Liver (tissue), 9 donors: Measurements from ENCODE around the gene FCN3. TPM values are rescaled to one million over a fixed set of nuclear protein-coding genes. Genes with fewer than 3 reads are reported as not detected.
"Not testable (repeated sequence)": the region's sequence is repeated elsewhere in the genome, so short reads cannot be mapped to it uniquely, and the experiment has no call there.

Source experiments
- DNase-seq: peaks from one replicate; pipeline ENCODE4 v3.0.0-alpha.2; 2017; ENCODE audit warnings: low spot score
- H3K27ac ChIP-seq, 2 donors: one replicate each; pipeline ENCODE4 v1.7.0; 2013; ENCODE audit warnings: inconsistent platforms in 2 of 2, low read length in 2 of 2, control low read depth in 1 of 2, low read depth in 1 of 2, mild to moderate bottlenecking in 1 of 2
- H3K27me3 ChIP-seq, 4 donors: one replicate each; pipeline versions ENCODE4 v1.6.1 to v1.7.0; 2013; ENCODE audit warnings: low read length in 3 of 4, inconsistent platforms in 1 of 4, mild to moderate bottlenecking in 1 of 4, moderate library complexity in 1 of 4; ENCODE audit not compliant: control insufficient read depth in 4 of 4, insufficient read depth in 4 of 4
- H3K36me3 ChIP-seq, 4 donors: one replicate each; pipeline versions ENCODE4 v1.6.1 to v1.7.0; 2013; ENCODE audit warnings: low read length in 3 of 4, mild to moderate bottlenecking in 3 of 4, low read depth in 1 of 4, moderate library complexity in 1 of 4; ENCODE audit not compliant: control insufficient read depth in 4 of 4, insufficient read depth in 3 of 4
- H3K4me1 ChIP-seq, 4 donors: one replicate each; pipeline versions ENCODE4 v1.6.1 to v1.7.0; 2013; ENCODE audit warnings: low read length in 3 of 4, mild to moderate bottlenecking in 3 of 4, moderate library complexity in 1 of 4; ENCODE audit not compliant: control insufficient read depth in 4 of 4, insufficient read depth in 4 of 4
- H3K4me3 ChIP-seq, 3 donors: one replicate each; pipeline versions ENCODE4 v1.6.1 to v1.7.0; 2013; ENCODE audit warnings: low read length in 3 of 3, control low read depth in 1 of 3, low read depth in 1 of 3, mild to moderate bottlenecking in 1 of 3
- H3K9ac ChIP-seq, 2 donors: one replicate each; pipeline ENCODE4 v1.7.0; 2013; ENCODE audit warnings: low read length in 2 of 2, mild to moderate bottlenecking in 2 of 2, moderate library complexity in 2 of 2, control low read depth in 1 of 2, low read depth in 1 of 2
- H3K9me3 ChIP-seq, 4 donors: one replicate each; pipeline versions ENCODE4 v1.6.1 to v1.7.0; 2013; ENCODE audit warnings: low read length in 3 of 4; ENCODE audit not compliant: control insufficient read depth in 4 of 4
- EGR1 ChIP-seq, 2 donors: IDR thresholded peaks; 2 replicates each; pipeline ENCODE4 v1.6.1; 2016 to 2018; ENCODE audit warnings: antibody characterized with exemption in 2 of 2, low read depth in 2 of 2
- FOXA1 ChIP-seq: IDR thresholded peaks from 2 replicates; pipeline ENCODE4 v1.6.1; 2016; ENCODE audit warnings: antibody characterized with exemption
- FOXA2 ChIP-seq: IDR thresholded peaks from 2 replicates; pipeline ENCODE4 v1.6.1; 2016; ENCODE audit warnings: antibody characterized with exemption
- GABPA ChIP-seq, 2 donors: IDR thresholded peaks in 1 of 2; conservative IDR thresholded peaks in 1 of 2; 2 replicates each; pipeline ENCODE4 v1.6.1; 2016; ENCODE audit warnings: antibody characterized with exemption in 2 of 2, mild to moderate bottlenecking in 1 of 2, moderate library complexity in 1 of 2
- HNF4A ChIP-seq, 2 donors: conservative IDR thresholded peaks; 2 replicates each; pipeline ENCODE4 v1.6.1; 2016; ENCODE audit warnings: antibody characterized with exemption in 2 of 2, mild to moderate bottlenecking in 2 of 2
- HNF4G ChIP-seq: IDR thresholded peaks from 2 replicates; pipeline ENCODE4 v1.6.1; 2016; ENCODE audit warnings: antibody characterized with exemption
- NR2F2 ChIP-seq: IDR thresholded peaks from 2 replicates; pipeline ENCODE4 v1.6.1; 2016; ENCODE audit warnings: antibody characterized with exemption
- RAD21 ChIP-seq, 2 donors: IDR thresholded peaks; 2 replicates each; pipeline ENCODE4 v1.6.1; 2016; ENCODE audit warnings: antibody characterized with exemption in 2 of 2, mild to moderate bottlenecking in 2 of 2
- RXRA ChIP-seq, 2 donors: IDR thresholded peaks; 2 replicates each; pipeline ENCODE4 v1.6.1; 2017 to 2018; ENCODE audit warnings: antibody characterized with exemption in 2 of 2, mild to moderate bottlenecking in 1 of 2
- SP1 ChIP-seq: IDR thresholded peaks from 2 replicates; pipeline ENCODE4 v1.6.1; 2018; ENCODE audit warnings: antibody characterized with exemption, mild to moderate bottlenecking
- TAF1 ChIP-seq: conservative IDR thresholded peaks from 2 replicates; pipeline ENCODE4 v1.6.1; 2016; ENCODE audit warnings: antibody characterized with exemption, mild to moderate bottlenecking
- WGBS: extraction: QIAGEN DNeasy Blood & Tissue Kit; methylation state at CpG from one replicate; pipeline ENCODE4 v1.1.7; 2013; 5-methylcytosine and 5-hydroxymethylcytosine counted together
- polyA plus RNA-seq, 2 donors: library from polyadenylated mRNA; stranded (reverse) in 1 of 2; unstranded in 1 of 2; fragments of 200-250 nt in 1 of 2; fragments of >200 nt in 1 of 2; fragmentation: Nextera tagmentation in 1 of 2; extraction: Ambion mirVana in 1 of 2; gene quantifications; one replicate each; pipeline versions ENCODE4 v1.2.1 to v1.2.3, GENCODE V29; 2013 to 2015
- total RNA-seq, 2 donors: library from RNA; depleted of rRNA; stranded (reverse); fragments of >200 nt; gene quantifications; one replicate each; pipeline ENCODE4 v1.2.3, GENCODE V29; 2014
- TF ChIP-seq, protein P1 (sequence below): IDR thresholded peaks from 2 replicates; pipeline ENCODE4 v1.6.1; 2016; ENCODE audit warnings: antibody characterized with exemption
- TF ChIP-seq, protein P2 (sequence below): IDR thresholded peaks from 2 replicates; pipeline ENCODE4 v1.6.1; 2016; ENCODE audit warnings: antibody characterized with exemption, mild to moderate bottlenecking
- TF ChIP-seq, protein P3 (sequence below): IDR thresholded peaks from 2 replicates; pipeline ENCODE4 v1.6.1; 2016; ENCODE audit warnings: antibody characterized with exemption
- donor health status: healthy.
- donor health status: healthy.
- donor health status: healthy.
- donor health status: healthy.
- donor health status: healthy.

Gene FCN3
- total and polyA plus RNA-seq, 4 donors: 87.3 to 310 (median 137) TPM

DNA sequence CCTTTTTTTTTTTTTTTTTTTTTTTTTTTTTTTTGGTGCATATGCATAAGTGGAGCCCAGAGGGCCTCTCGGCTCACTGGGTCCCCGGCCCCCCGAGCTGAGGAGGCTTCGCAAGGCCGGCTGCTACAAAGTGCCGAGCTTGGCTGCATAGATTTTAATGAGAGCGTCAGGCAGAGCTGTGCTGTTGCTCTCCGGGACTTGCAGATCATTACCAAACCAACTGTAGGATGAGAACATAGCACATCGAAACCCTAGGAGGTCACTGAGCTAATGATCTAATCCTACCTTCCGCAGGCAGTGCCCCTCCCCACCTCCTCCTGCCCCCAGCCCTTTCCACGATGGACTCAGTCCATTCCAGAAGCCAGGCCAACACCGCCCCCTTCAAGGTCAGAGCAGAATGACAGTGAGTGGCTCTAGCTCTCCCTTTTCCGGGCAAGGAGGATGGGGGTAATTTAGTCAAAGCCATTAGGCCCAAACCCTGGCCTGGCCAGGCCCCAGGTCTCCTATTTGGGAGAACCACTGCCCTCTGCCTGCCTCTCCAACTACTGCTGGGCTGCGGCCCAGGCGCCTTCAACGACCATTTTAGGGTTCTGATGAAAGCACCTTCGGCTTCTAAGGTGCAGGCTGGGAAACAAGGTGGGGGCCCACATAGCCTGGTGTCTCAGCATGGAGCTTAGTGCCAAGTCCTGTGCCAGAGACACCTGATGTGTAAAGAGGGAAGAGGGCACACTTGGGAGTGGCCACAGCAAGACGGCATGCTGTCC, 31.2 kb upstream of the FCN3 start:
- not testable (repeated sequence) for DNase-seq, H3K27ac ChIP-seq, H3K4me3 ChIP-seq, H3K9ac ChIP-seq, H3K9me3 ChIP-seq, H3K27me3 ChIP-seq
- peaks cover 0 to 12% (median 2%) of the 10 kb centered on the region in 4 donors for H3K4me1 ChIP-seq
- WGBS: 92% methylated on average over 17 of the region's 18 CpGs
- peaks cover 3 to 37% (median 14%) of the 10 kb centered on the region in 4 donors for H3K36me3 ChIP-seq

DNA sequence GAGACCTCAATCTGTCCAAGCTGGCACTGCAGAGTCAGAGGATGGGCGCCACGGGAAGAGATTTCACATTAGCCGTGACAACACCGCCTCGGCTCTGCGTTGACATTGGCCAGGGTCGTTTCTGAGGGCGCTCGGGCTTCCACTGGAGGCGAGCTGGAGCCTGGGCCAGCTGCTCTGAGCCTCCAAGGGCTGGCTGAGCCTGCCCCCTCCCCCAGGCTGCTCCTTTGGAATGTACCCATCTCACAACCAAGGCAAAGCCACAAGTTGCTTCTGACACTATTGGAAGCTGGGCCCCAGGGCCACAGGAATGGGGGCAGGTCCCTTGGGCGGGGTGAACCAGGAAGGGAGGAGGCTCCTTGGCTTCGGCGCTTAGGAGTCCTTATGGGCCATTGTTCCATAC, 30.4 kb upstream of the FCN3 start:
- Histone ChIP-seq H3K36me3 (peaks cover 3 to 30% (median 9%) of the 10 kb centered on the region in 4 donors), H3K4me3 (no peak overlapping the region), H3K27ac (no peak overlapping the region), H3K27me3 (no peaks in the 10 kb centered on the region), H3K9me3 (no peaks in the 10 kb centered on the region), H3K4me1 (peaks cover 0 to 12% (median 2%) of the 10 kb centered on the region in 4 donors), H3K9ac (no peak overlapping the region)
- 68% methylated on average over 13 of the region's 13 CpGs for WGBS
- TF ChIP-seq, protein P1, sequence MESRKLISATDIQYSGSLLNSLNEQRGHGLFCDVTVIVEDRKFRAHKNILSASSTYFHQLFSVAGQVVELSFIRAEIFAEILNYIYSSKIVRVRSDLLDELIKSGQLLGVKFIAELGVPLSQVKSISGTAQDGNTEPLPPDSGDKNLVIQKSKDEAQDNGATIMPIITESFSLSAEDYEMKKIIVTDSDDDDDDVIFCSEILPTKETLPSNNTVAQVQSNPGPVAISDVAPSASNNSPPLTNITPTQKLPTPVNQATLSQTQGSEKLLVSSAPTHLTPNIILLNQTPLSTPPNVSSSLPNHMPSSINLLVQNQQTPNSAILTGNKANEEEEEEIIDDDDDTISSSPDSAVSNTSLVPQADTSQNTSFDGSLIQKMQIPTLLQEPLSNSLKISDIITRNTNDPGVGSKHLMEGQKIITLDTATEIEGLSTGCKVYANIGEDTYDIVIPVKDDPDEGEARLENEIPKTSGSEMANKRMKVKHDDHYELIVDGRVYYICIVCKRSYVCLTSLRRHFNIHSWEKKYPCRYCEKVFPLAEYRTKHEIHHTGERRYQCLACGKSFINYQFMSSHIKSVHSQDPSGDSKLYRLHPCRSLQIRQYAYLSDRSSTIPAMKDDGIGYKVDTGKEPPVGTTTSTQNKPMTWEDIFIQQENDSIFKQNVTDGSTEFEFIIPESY: no peak
- TF ChIP-seq HNF4A (conservative IDR thresholded peaks at IDR 0.05): no peak
- TF ChIP-seq TAF1: no peak
- no peak for TF ChIP-seq RXRA (IDR thresholded peaks at IDR 0.05)
- no peak for TF ChIP-seq HNF4G
- no peak for TF ChIP-seq FOXA2
- TF ChIP-seq RAD21 (IDR thresholded peaks at IDR 0.05): no peak
- TF ChIP-seq NR2F2: no peak
- TF ChIP-seq SP1: no peak
- TF ChIP-seq EGR1 (IDR thresholded peaks at IDR 0.05; ENCODE audit: low read depth in 2 of 2): no peak
- no peak for TF ChIP-seq GABPA (IDR thresholded peaks at IDR 0.05 in 1 of 2, conservative IDR thresholded peaks at IDR 0.05 in 1 of 2)
- no peak for DNase-seq

DNA sequence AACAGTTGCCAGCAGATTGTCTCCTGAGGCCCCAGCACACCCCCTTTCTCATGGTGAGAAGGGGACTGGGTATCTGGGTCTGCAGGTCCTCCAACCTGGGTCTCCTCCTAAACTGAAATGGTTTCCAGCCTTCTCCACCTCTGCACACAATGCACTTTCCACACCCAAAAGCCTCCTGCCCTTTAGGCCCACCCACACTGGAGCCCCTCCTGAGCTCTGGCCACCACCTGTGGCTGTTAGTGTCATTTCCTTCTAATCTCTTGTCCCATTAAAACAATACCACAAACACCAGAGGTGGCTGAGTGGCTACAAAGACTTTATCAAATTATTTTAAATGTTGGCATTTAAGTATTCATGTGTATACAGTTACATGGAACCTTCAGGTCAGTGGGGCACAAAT, 29.3 kb upstream of the FCN3 start:
- DNase-seq: no peak
- peaks cover 0 to 24% (median 8%) of the 10 kb centered on the region in 4 donors for H3K36me3 ChIP-seq
- TF ChIP-seq, protein P2, sequence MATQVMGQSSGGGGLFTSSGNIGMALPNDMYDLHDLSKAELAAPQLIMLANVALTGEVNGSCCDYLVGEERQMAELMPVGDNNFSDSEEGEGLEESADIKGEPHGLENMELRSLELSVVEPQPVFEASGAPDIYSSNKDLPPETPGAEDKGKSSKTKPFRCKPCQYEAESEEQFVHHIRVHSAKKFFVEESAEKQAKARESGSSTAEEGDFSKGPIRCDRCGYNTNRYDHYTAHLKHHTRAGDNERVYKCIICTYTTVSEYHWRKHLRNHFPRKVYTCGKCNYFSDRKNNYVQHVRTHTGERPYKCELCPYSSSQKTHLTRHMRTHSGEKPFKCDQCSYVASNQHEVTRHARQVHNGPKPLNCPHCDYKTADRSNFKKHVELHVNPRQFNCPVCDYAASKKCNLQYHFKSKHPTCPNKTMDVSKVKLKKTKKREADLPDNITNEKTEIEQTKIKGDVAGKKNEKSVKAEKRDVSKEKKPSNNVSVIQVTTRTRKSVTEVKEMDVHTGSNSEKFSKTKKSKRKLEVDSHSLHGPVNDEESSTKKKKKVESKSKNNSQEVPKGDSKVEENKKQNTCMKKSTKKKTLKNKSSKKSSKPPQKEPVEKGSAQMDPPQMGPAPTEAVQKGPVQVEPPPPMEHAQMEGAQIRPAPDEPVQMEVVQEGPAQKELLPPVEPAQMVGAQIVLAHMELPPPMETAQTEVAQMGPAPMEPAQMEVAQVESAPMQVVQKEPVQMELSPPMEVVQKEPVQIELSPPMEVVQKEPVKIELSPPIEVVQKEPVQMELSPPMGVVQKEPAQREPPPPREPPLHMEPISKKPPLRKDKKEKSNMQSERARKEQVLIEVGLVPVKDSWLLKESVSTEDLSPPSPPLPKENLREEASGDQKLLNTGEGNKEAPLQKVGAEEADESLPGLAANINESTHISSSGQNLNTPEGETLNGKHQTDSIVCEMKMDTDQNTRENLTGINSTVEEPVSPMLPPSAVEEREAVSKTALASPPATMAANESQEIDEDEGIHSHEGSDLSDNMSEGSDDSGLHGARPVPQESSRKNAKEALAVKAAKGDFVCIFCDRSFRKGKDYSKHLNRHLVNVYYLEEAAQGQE: no peak
- no peak for TF ChIP-seq HNF4G
- TF ChIP-seq, protein P3, sequence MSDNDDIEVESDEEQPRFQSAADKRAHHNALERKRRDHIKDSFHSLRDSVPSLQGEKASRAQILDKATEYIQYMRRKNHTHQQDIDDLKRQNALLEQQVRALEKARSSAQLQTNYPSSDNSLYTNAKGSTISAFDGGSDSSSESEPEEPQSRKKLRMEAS: no peak
- TF ChIP-seq, protein P1: no peak
- TF ChIP-seq FOXA1: no peak
- TF ChIP-seq RXRA (IDR thresholded peaks at IDR 0.05): no peak
- TF ChIP-seq FOXA2: no peak
- TF ChIP-seq EGR1 (IDR thresholded peaks at IDR 0.05; ENCODE audit: low read depth in 2 of 2): no peak
- no peak overlapping the region for H3K4me3 ChIP-seq
- peaks cover 0 to 12% (median 2%) of the 10 kb centered on the region in 4 donors for H3K4me1 ChIP-seq
- H3K27me3 ChIP-seq: no peaks in the 10 kb centered on the region
- no peak overlapping the region for H3K9ac ChIP-seq
- no peak overlapping the region for H3K27ac ChIP-seq
- H3K9me3 ChIP-seq: no peaks in the 10 kb centered on the region
